MG63 (cell line): ENCODE results near the gene SAA2. TPM values are rescaled to one million over a fixed set of nuclear protein-coding genes. Genes with fewer than 3 reads are reported as not detected.
"Not testable (repeated sequence)": the region's sequence is repeated elsewhere in the genome, so short reads cannot be mapped to it uniquely, and the experiment has no call there.

Experiments
- DNase-seq: peaks from one replicate; pipeline ENCODE4 v3.0.0-alpha.2; 2020
- H3K27me3 ChIP-seq: fragments of 250-450 bp; sonication (Bioruptor Pico); 2 replicates; pipeline ENCODE4 v1.5.1; 2020; ENCODE audit warnings: mild to moderate bottlenecking, moderate library complexity
- H3K36me3 ChIP-seq: fragments of 250-450 bp; sonication (Bioruptor Pico); 2 replicates; pipeline ENCODE4 v1.5.1; 2020; ENCODE audit warnings: mild to moderate bottlenecking, moderate library complexity
- H3K4me3 ChIP-seq: fragments of 250-450 bp; sonication (Bioruptor Pico); 2 replicates; pipeline ENCODE4 v1.5.1; 2020; ENCODE audit warnings: mild to moderate bottlenecking, moderate library complexity
- H3K9me3 ChIP-seq: fragments of 250-450 bp; sonication (Bioruptor Pico); 2 replicates; pipeline ENCODE4 v1.5.1; 2020; ENCODE audit warnings: mild to moderate bottlenecking, moderate library complexity
- total RNA-seq: library from RNA; depleted of rRNA; stranded (reverse); fragments of >200 nt; shearing (Covaris generic); gene quantifications from 2 replicates; pipeline ENCODE4 v1.2.3, GENCODE V29; 2014; ENCODE audit warnings: low replicate concordance; rRNA removed

The SAA2 gene
- total RNA-seq, 1 experiment from 2014 or later: 0.43 TPM

DNA sequence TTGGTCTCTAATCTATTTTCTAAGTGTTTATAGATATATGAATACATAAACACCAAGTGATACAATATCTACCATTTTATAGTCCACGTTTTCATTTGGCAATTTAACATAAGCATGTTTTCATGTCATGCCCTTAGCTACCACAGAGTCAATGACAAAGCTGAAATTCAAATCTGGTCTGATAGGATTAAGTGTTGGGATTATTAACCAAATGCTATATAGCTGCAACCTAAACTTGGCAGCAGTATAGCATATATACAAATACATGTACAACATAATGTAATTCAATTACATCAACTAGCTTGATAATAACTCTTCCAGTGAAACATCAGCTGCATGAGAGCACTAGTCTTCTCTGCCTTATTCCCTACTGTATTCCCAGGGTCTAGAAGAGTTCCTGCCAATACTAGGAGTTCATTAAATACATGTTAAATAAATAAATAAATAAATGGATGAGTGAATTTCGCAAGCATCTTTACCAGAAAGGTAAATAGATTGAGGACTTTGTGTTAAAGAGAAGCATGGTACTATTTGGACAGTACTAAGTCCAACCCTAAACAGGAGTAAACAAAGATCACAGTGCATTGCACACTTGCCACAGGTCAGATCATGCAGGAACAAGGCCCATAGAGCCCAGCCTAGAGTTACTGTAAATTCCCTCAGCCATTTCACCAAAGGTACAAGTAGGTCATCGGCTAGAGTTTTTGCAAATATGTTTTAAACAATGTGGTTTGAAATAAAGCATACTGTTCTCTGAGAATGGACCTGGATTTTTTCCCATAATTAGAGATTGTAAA is 24.7 kb downstream of the SAA2 start:
- no peak overlapping the region for H3K4me3 ChIP-seq
- no peaks in the 10 kb centered on the region for H3K36me3 ChIP-seq
- DNase-seq: no peak
- no peaks in the 10 kb centered on the region for H3K9me3 ChIP-seq
- no peaks in the 10 kb centered on the region for H3K27me3 ChIP-seq

DNA sequence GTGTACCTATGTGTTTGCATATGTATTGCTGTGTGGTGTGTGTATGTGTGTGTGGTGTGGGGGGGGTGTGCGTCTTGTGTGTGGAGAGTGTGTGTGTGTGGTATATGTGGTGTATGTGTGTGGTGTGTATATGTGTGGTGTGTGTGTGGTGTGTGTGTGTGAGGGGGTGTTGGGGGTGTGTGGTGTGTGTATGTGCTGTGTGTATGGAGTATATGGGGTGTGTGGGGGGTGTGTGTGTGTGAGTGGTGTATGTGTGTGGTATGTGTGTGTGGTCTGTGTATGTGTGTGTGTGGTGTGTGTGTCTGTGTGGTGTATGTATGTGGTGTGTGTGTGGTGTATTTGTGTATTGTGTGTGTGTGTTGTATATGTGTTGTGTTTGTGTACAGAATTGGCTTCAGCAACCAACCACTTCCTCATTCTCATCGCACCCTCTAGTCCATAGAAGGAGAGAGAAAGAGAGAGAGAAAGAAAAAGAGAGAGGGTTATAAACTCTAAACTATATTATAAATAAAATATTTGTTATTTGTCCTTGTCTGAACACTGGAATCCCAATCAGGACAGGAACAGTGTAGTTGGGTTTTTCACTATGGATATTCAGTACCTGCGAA is 25.6 kb downstream of the SAA2 start:
- DNase-seq: no peak
- Histone ChIP-seq H3K36me3 (no peaks in the 10 kb centered on the region), H3K27me3 (no peaks in the 10 kb centered on the region), H3K4me3 (no peak overlapping the region), H3K9me3 (no peaks in the 10 kb centered on the region)

DNA sequence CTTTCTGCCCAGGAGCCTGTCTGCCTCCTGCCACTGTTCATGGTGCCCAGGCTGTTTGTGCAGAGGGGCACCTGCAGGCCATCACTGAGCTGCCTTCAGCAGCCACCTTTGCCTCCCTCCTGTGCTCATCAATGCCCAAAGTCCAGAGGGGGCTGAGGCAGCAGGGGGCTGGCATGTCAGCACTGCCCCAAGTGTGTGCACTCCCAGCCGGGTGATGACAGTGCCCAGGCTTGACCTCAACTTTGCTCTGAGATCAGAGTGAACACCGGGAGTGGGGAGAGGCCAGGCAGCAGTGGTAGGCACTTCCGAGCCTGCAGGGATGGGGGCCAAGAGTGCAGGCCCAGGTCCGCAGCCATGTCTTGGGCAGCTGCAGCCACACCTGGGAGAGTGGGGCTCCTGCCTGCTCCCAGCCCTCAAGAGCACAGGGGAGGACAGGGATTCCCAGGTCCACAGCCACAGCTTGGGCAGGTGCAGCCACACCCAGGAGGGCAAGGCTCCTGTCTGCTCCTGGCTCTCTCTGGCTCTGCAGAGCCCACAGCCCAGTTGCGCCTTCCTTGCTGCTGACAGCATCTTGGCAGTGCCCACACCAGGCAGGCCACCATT is 27.1 kb downstream of the SAA2 start:
- Histone ChIP-seq H3K9me3 (no peaks in the 10 kb centered on the region), H3K4me3 (no peak overlapping the region), H3K36me3 (no peaks in the 10 kb centered on the region), H3K27me3 (no peaks in the 10 kb centered on the region)
- no peak for DNase-seq

DNA sequence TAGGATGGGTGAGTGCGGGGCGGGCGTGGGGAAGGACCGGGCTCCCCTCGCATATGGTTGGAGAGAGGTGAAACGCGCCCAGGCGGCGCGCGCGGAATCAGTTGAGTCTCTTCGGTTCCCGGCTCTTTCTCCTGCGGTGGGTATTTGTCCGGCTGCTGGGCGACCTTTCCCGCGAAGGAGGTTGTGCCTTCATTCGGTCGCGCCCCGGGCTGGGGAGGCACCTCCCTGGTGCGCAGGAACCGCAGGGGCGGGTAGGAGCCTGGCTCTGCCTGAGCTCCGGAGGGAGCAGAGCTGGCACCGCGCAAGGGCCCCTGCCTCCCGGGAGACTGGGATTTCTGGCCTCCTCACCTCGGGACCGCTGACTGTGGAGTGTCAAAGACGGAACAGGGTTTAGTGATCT is 39.4 kb downstream of the SAA2 start:
- H3K4me3 ChIP-seq: no peak overlapping the region

DNA sequence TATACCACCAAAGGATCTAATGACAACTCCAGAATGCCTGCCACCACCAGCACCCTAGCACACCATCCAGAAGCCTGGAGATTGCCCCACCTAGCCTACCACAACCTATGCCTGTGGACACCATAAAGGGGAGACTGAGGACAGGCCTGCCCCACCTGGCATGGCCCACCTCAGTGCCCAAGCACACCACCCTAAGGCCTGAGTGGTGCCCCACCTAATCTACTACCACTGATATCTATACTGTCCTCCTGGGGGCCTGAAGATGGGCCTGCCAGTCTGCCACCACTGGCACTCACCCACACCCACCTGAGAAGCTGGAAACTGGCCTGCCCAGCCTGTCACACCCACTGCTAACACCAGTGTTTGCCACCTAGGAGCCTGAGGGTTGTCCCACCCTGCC is 43.7 kb downstream of the SAA2 start:
- no peaks in the 10 kb centered on the region for H3K27me3 ChIP-seq
- no peak for DNase-seq

More for the DNA sequence above, 39.4 kb downstream of the SAA2 start:
- Histone ChIP-seq H3K9me3 (no peaks in the 10 kb centered on the region), H3K27me3 (no peaks in the 10 kb centered on the region), H3K36me3 (no peaks in the 10 kb centered on the region)
- DNase-seq: no peak

DNA sequence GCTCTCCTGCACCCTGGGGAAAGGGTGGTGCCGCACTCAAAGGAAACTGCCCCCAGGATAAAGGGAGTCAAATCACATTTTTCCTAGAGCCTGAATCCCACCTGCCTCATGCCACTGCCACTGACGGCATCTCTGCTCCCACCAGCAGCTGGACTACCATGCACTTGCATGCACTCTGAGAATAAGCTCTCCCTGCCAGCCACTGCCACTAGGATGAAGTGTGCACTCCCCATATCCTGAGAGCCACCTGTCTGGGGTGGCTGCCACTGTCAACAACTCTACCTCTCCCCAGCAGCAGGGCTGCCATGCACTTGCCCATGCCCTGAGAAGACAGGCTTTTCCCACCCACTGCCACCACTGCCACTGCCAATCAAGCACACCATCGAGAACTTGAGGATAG is 44.2 kb downstream of the SAA2 start:
- Histone ChIP-seq H3K27me3 (no peaks in the 10 kb centered on the region), H3K9me3 (no peaks in the 10 kb centered on the region), H3K4me3 (no peak overlapping the region), H3K36me3 (no peaks in the 10 kb centered on the region)
- DNase-seq: no peak

More for the DNA sequence above, 43.7 kb downstream of the SAA2 start:
- Histone ChIP-seq H3K36me3 (no peaks in the 10 kb centered on the region), H3K9me3 (no peaks in the 10 kb centered on the region), H3K4me3 (no peak overlapping the region)

DNA sequence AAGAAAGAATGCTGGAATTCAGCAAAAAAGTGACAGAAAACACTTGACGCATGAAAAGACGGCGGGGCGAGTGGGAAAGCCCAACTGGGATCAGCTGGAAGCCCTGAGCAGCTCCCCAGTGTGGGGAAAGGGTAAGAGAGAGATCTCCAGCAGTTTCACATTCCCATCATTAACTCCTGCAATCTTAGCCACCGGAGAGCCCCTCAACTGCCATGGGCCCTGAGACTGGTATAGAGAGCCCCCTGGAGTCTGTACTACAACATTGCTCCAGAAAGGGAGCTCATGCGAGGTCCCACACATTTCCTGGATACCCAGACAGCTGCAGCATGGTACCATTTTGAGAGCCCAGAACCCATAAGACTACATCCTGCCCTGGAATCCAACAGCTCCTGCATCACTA is 44.7 kb downstream of the SAA2 start:
- Histone ChIP-seq H3K36me3 (no peaks in the 10 kb centered on the region), H3K4me3 (no peak overlapping the region), H3K9me3 (no peaks in the 10 kb centered on the region), H3K27me3 (no peaks in the 10 kb centered on the region)
- DNase-seq: no peak

DNA sequence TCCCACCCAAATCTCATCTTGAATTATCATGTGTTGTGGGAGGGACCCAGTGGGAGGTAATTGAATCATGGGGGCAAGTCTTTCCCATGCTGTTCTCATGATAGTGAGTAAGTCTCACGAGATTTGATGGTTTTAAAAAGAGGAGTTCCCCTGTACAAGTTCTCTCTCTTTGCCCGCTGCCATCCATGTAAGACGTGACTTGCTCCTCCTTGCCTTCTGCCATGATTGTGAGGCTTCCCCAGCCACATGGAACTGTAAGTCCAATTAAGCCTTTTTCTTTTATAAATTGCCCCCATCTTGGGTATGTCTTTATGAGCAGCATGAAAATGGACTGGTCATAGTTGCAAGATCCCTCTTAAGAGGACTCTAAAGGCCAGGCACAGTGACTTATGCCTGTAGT is 50.7 kb downstream of the SAA2 start:
- not testable (repeated sequence) for H3K9me3 ChIP-seq, DNase-seq, H3K27me3 ChIP-seq, H3K4me3 ChIP-seq, H3K36me3 ChIP-seq

DNA sequence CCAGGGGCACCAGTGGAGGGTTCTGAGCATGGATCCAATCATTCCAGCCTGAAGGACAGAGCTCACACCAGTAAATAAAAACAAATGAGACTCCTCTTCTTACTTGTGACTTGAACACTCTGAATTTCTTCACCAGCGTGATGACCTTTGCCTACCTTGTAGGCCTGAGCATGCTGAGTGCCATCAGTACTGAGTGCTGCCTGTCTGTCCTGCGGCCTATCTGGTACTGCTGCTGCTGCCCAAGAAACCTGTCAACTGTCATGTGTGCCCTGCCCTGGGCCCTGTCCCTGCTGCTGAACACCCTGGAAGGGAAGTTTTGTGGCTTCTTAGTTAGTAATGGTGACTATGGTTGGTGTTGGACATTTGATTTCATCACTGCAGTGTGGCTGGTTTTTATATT is 51.9 kb downstream of the SAA2 start:
- H3K4me3 ChIP-seq: no peak overlapping the region
- no peaks in the 10 kb centered on the region for H3K36me3 ChIP-seq
- no peak for DNase-seq
- H3K27me3 ChIP-seq: 0 out of 2 replicates have a peak, but pooled peaks cover 3% of the 10 kb centered on the region
- H3K9me3 ChIP-seq: no peaks in the 10 kb centered on the region

Other genes starting within 250 kb of the SAA2 start
- 14.0 and 19.0 TPM in 2 replicates for gene SERGEF, start 235.6 kb downstream of the SAA2 start, total RNA-seq
- gene TPH1, start 202.4 kb downstream of the SAA2 start, total RNA-seq: 0.15 TPM in 1 of 2 replicates, not detected in the other
- gene SAAL1, start 142.6 kb downstream of the SAA2 start, total RNA-seq: 24.8 and 26.6 TPM in 2 replicates
- gene MRGPRX3, start 116.1 kb downstream of the SAA2 start, total RNA-seq: not detected in 2 replicates
- gene MRGPRX4, start 75.8 kb downstream of the SAA2 start, total RNA-seq: not detected in 2 replicates
- not detected in 2 replicates for gene SAA4, start 11.9 kb downstream of the SAA2 start, total RNA-seq
- not detected in 2 replicates for gene SAA1, start 17.6 kb upstream of the SAA2 start, total RNA-seq
- 13.2 and 41.2 TPM in 2 replicates for gene HPS5, start 73.5 kb upstream of the SAA2 start, total RNA-seq
- 46.7 and 60.7 TPM in 2 replicates for gene GTF2H1, start 73.9 kb upstream of the SAA2 start, total RNA-seq
- gene LDHA, start 145.9 kb upstream of the SAA2 start, total RNA-seq: 319 TPM in 2 replicates
- gene LDHC, start 163.7 kb upstream of the SAA2 start, total RNA-seq: 1.2 TPM in 1 of 2 replicates, not detected in the other
- not detected in 2 replicates for gene LDHAL6A, start 207.2 kb upstream of the SAA2 start, total RNA-seq